Astrocyte (in vitro differentiated cells and primary cell): ENCODE data around the gene RBM47. TPM values are rescaled to one million over a fixed set of nuclear protein-coding genes. Genes with fewer than 3 reads are reported as not detected.
"Not testable (repeated sequence)": the region's sequence is repeated elsewhere in the genome, so short reads cannot be mapped to it uniquely, and the experiment has no call there.

Experiments used
- DNase-seq: peaks from one replicate; pipeline ENCODE4 v3.0.0-alpha.2; 2010; ENCODE audit warnings: low read depth
- FAIRE-seq: peaks from 2 replicates; lab custom pipeline; 2011; peaks lifted over from hg19 to GRCh38; lab: Jason Lieb, UNC
- H2AFZ ChIP-seq: 2 replicates; pipeline ENCODE4 v1.6.0; 2012; ENCODE audit warnings: low read depth, low read length, inconsistent platforms
- H3K27ac ChIP-seq: 2 replicates; pipeline ENCODE4 v1.5.1; 2011; ENCODE audit warnings: low read depth, low read length, inconsistent platforms
- H3K27me3 ChIP-seq: 2 replicates; pipeline ENCODE4 v1.6.0; 2011; ENCODE audit warnings: low read length, inconsistent platforms; ENCODE audit not compliant: insufficient read depth
- H3K36me3 ChIP-seq: 2 replicates; pipeline ENCODE4 v1.5.1; 2011; ENCODE audit warnings: low read length, inconsistent platforms; ENCODE audit not compliant: insufficient read depth
- H3K4me1 ChIP-seq: 2 replicates; pipeline ENCODE4 v1.5.1; 2011; ENCODE audit warnings: low read length, inconsistent platforms; ENCODE audit not compliant: insufficient read depth
- H3K4me2 ChIP-seq: 2 replicates; pipeline ENCODE4 v1.6.0; 2012; ENCODE audit warnings: low read length, inconsistent platforms
- H3K4me3 ChIP-seq: 2 replicates; pipeline ENCODE4 v1.5.1; 2011; ENCODE audit warnings: low read depth, mild to moderate bottlenecking, low read length, inconsistent platforms; ENCODE audit not compliant: insufficient read depth
- H3K79me2 ChIP-seq: 2 replicates; pipeline ENCODE4 v1.6.0; 2012; ENCODE audit warnings: mild to moderate bottlenecking, low read length, inconsistent platforms; ENCODE audit not compliant: insufficient read depth
- H3K9ac ChIP-seq: 2 replicates; pipeline ENCODE4 v1.6.0; 2012; ENCODE audit warnings: mild to moderate bottlenecking, low read length, inconsistent platforms
- H3K9me3 ChIP-seq: 2 replicates; pipeline ENCODE4 v1.5.1; 2012; ENCODE audit warnings: low read depth, mild to moderate bottlenecking, low read length, inconsistent platforms; ENCODE audit not compliant: insufficient read depth
- H4K20me1 ChIP-seq: 2 replicates; pipeline ENCODE4 v1.6.0; 2012; ENCODE audit warnings: low read length, inconsistent platforms; ENCODE audit not compliant: insufficient read depth
- H3K27ac Mint-ChIP-seq: one replicate; pipeline ENCODE4 v1.8.0; 2021; ENCODE audit warnings: mild to moderate bottlenecking, mixed read lengths; ENCODE audit not compliant: unreplicated experiment
- H3K27me3 Mint-ChIP-seq: one replicate; pipeline ENCODE4 v1.8.0; 2021; ENCODE audit warnings: low read depth, mixed read lengths; ENCODE audit not compliant: unreplicated experiment
- H3K36me3 Mint-ChIP-seq: one replicate; pipeline ENCODE4 v1.8.0; 2021; ENCODE audit warnings: low read depth, mixed read lengths; ENCODE audit not compliant: unreplicated experiment
- H3K4me1 Mint-ChIP-seq: one replicate; pipeline ENCODE4 v1.8.0; 2021; ENCODE audit warnings: low read depth, mixed read lengths; ENCODE audit not compliant: unreplicated experiment
- H3K4me3 Mint-ChIP-seq: one replicate; pipeline ENCODE4 v1.8.0; 2021; ENCODE audit warnings: mild to moderate bottlenecking, moderate library complexity, mixed read lengths; ENCODE audit not compliant: unreplicated experiment
- H3K9me3 Mint-ChIP-seq: one replicate; pipeline ENCODE4 v1.8.0; 2021; ENCODE audit warnings: mild to moderate bottlenecking, mixed read lengths; ENCODE audit not compliant: unreplicated experiment
- CTCF ChIP-seq: IDR thresholded peaks from 2 replicates; pipeline ENCODE4 v1.5.1; 2011; ENCODE audit warnings: low read depth, mild to moderate bottlenecking, inconsistent platforms, low read length, moderate library complexity; ENCODE audit not compliant: insufficient read depth
- EZH2 ChIP-seq: IDR thresholded peaks from 2 replicates; pipeline ENCODE4 v1.6.1; 2012; ENCODE audit warnings: mild to moderate bottlenecking, low read length, inconsistent platforms; ENCODE audit not compliant: insufficient read depth
- total RNA-seq: library from RNA; stranded (reverse); gene quantifications from 2 replicates; pipeline ENCODE4 v1.2.1, GENCODE V29; 2021

RBM47 gene
- total RNA-seq, 1 donor from 2014 or later: 2.9 TPM

GRCh38 chr4:40547789-40548132 is 81.9 kb downstream of the RBM47 start:
- Mint-ChIP-seq H3K27ac (no peak overlapping the region), H3K4me1 (peaks cover 16% of the 10 kb centered on the region), H3K36me3 (no peaks in the 10 kb centered on the region), H3K9me3 (no peaks in the 10 kb centered on the region), H3K27me3 (no peaks in the 10 kb centered on the region), H3K4me3 (no peak overlapping the region)
- no peak for FAIRE-seq
- no peaks in the 10 kb centered on the region for H3K79me2 ChIP-seq
- peak overlapping the region; percentile 76 for H2AFZ ChIP-seq
- TF ChIP-seq CTCF (no peak), EZH2 (no peak)
- no peaks in the 10 kb centered on the region for H4K20me1 ChIP-seq
- DNase-seq: no peak
- H3K27me3 ChIP-seq: no peaks in the 10 kb centered on the region
- H3K9me3 ChIP-seq: no peaks in the 10 kb centered on the region
- H3K36me3 ChIP-seq: no peaks in the 10 kb centered on the region
- no peak overlapping the region for H3K4me3 ChIP-seq
- H3K4me1 ChIP-seq: peaks cover 18% of the 10 kb centered on the region
- H3K27ac ChIP-seq: peak overlapping the region; percentile 35
- peak overlapping the region; percentile 44 for H3K9ac ChIP-seq
- H3K4me2 ChIP-seq: peak overlapping the region; percentile 73

DNA sequence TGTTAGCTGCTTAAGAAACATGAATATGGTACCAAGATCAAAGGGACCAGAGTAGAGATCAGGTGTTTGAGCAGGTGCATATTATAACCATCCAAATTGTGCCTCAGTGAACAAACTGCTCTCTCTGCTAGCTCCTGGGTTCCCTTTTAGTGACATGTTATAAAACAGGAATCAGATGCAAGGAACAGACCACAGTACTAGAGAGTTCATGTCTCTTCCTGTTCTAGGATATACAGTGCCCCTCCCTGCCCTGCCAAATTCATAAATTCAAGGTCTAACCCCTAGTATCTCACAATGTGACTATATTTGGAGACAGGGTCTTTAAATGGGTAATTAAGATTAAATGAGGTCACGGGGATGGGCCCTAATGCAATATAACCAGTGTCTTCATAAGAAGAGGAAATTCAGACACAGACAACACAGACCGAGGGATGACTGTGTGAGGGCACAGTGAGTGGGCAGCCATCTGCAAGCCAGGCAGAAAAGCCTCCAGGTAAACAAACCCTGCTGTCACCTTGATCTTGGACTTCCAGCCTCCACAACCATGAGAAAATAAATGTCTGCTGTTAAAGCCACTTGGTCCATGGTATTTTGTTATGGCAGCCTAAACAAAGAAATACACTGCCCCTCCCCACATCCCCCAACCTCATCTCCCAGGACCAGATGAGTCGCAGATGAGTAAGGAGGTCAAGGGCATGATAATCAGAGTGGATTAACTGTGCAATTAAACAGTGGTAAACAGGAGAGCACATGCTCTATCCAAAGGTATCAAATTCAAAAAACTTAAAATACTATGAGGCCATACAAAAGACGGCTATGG is 82.5 kb downstream of the RBM47 start:
- no peak overlapping the region for H2AFZ ChIP-seq
- Mint-ChIP-seq H3K36me3 (no peaks in the 10 kb centered on the region), H3K4me1 (peaks cover 12% of the 10 kb centered on the region), H3K4me3 (no peak overlapping the region), H3K9me3 (no peaks in the 10 kb centered on the region), H3K27ac (no peak overlapping the region), H3K27me3 (no peaks in the 10 kb centered on the region)
- no peak overlapping the region for H3K9ac ChIP-seq
- TF ChIP-seq CTCF (no peak), EZH2 (no peak)
- H3K4me2 ChIP-seq: peak overlapping the region; percentile 4
- no peak overlapping the region for H3K4me3 ChIP-seq
- peak; percentile 27 for DNase-seq
- H3K36me3 ChIP-seq: no peaks in the 10 kb centered on the region
- no peak for FAIRE-seq
- H3K4me1 ChIP-seq: peaks cover 18% of the 10 kb centered on the region
- H3K79me2 ChIP-seq: no peaks in the 10 kb centered on the region
- H3K9me3 ChIP-seq: no peaks in the 10 kb centered on the region
- no peaks in the 10 kb centered on the region for H3K27me3 ChIP-seq
- no peak overlapping the region for H3K27ac ChIP-seq
- no peaks in the 10 kb centered on the region for H4K20me1 ChIP-seq

DNA sequence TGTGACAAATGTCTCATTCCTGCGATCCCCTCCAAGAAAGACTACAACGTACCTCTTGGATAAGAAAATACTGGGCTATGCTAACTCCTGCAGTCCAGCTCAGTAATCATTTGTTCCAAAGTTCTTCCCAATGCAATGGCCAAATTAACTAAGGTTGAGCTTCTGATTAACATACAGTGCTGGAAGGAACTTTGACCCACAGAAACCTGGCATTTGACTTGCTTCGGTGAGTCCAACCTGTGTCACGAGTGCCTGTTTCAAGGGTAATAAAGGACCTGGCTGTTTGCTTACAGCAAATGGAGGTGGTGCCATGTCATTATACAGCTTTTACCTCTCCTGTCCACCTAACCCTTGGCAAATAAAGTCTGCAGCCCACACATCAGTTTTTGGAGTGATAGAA is 83.2 kb downstream of the RBM47 start:
- Histone ChIP-seq H3K4me1 (peaks cover 18% of the 10 kb centered on the region), H3K27ac (no peak overlapping the region), H3K4me3 (no peak overlapping the region), H3K9me3 (no peaks in the 10 kb centered on the region), H4K20me1 (no peaks in the 10 kb centered on the region), H3K36me3 (no peaks in the 10 kb centered on the region), H3K79me2 (no peaks in the 10 kb centered on the region), H3K27me3 (no peaks in the 10 kb centered on the region), H3K4me2 (no peak overlapping the region), H2AFZ (no peak overlapping the region), H3K9ac (no peak overlapping the region)
- H3K9me3 Mint-ChIP-seq: no peaks in the 10 kb centered on the region
- peaks cover 12% of the 10 kb centered on the region for H3K4me1 Mint-ChIP-seq
- no peak for TF ChIP-seq EZH2
- no peak for TF ChIP-seq CTCF
- no peak overlapping the region for H3K4me3 Mint-ChIP-seq
- DNase-seq: no peak
- no peaks in the 10 kb centered on the region for H3K27me3 Mint-ChIP-seq
- no peaks in the 10 kb centered on the region for H3K36me3 Mint-ChIP-seq
- no peak for FAIRE-seq
- no peak overlapping the region for H3K27ac Mint-ChIP-seq

DNA sequence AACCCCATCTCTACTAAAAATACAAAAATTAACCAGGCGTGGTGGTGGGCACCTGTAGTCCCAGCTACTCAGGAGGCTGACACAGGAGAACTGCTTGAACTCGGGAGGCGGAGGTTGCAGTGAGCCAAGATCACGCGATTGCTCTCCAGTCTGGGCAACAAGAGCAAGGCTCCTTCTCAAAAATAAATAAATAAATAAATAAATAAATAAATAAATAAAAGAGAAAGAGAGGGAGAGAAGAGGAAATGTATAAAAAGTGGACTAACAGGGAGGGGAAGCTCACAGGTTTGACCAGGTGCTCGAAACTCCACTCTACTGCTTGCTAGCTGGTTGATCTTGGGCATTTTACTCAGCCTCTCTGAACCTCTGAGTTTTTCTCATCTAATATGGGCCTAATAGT is 84.2 kb downstream of the RBM47 start:
- not testable (repeated sequence) for H4K20me1 ChIP-seq, FAIRE-seq, H3K4me2 ChIP-seq, H3K79me2 ChIP-seq, H2AFZ ChIP-seq, H3K27me3 Mint-ChIP-seq, H3K4me1 Mint-ChIP-seq, H3K27ac ChIP-seq, H3K27ac Mint-ChIP-seq, H3K9ac ChIP-seq, H3K4me3 Mint-ChIP-seq, DNase-seq, H3K27me3 ChIP-seq, H3K9me3 ChIP-seq, H3K36me3 Mint-ChIP-seq, H3K36me3 ChIP-seq, H3K9me3 Mint-ChIP-seq, H3K4me3 ChIP-seq
- H3K4me1 ChIP-seq: peaks cover 18% of the 10 kb centered on the region
